HepG2 (cell line): Measurements from ENCODE around the gene NT5C3B. TPM values are rescaled to one million over a fixed set of nuclear protein-coding genes. Genes with fewer than 3 reads are reported as not detected.
A peak's percentile ranks its signal among the peaks of the same experiment; 100 is the strongest.

Source experiments
- ATAC-seq: fragments of 200-7000 bp; cut with Tn5 transposase; 3 replicates; pipeline ENCODE4 v1.9.1; 2020; ENCODE audit warnings: mild to moderate bottlenecking, moderate library complexity
- BruUV-seq: library from RNA; stranded (reverse); fragments of 400-500 nt; replicated peaks from 2 replicates; lab custom pipeline; 2021; lab: Mats Ljungman, UMichigan
- CTCF ChIA-PET: fragments of 300-600 bp; formaldehyde crosslinking; extraction: SDS; loops from one replicate; lab custom pipeline; 2021; ENCODE audit warnings: low total read pairs, inconsistent platforms, low intra/inter-chr PET ratio; lab: Yijun Ruan, JAX
- POLR2A ChIA-PET: fragments of 350-600 bp; sonication (Branson Sonifier 250); formaldehyde crosslinking; loops from one replicate; lab custom pipeline; 2020; ENCODE audit warnings: antibody characterized with exemption, inconsistent platforms; lab: Yijun Ruan, JAX
- DNase-seq: peaks from one replicate; pipeline ENCODE4 v3.0.0-alpha.2; 2015; ENCODE audit warnings: low spot score
- FAIRE-seq: peaks from 3 replicates; lab custom pipeline; 2011; peaks lifted over from hg19 to GRCh38; lab: Jason Lieb, UNC
- H2AFZ ChIP-seq: one replicate; pipeline ENCODE4 v1.6.1; 2011; ENCODE audit warnings: low read length, inconsistent platforms
- H3K27ac ChIP-seq: fragments of 300-600 bp; 3 replicates; pipeline ENCODE4 v1.8.0; 2011; ENCODE audit warnings: mixed run types, mild to moderate bottlenecking, mixed read lengths, low read length, inconsistent platforms; ENCODE audit not compliant: insufficient read depth; ENCODE audit errors: extremely low read length
- H3K27me3 ChIP-seq, 2 experiments: fragments of 200-600 bp in 1 of 2; 2 replicates in 1 of 2; 3 replicates in 1 of 2; pipeline versions ENCODE4 v1.6.0 to v1.8.0; 2011; ENCODE audit warnings: low read length in 2 of 2, mild to moderate bottlenecking in 2 of 2, moderate library complexity in 2 of 2, inconsistent platforms in 1 of 2; ENCODE audit not compliant: insufficient read depth in 2 of 2, control insufficient read depth in 1 of 2
- H3K36me3 ChIP-seq, 2 experiments: fragments of 200-600 bp in 1 of 2; replicated peaks in 1 of 2; 2 replicates in 1 of 2; 3 replicates in 1 of 2; pipeline versions ENCODE4 v1.5.1 to v1.8.0; 2011; ENCODE audit warnings: low read length in 2 of 2, inconsistent platforms in 1 of 2; ENCODE audit not compliant: insufficient read depth in 2 of 2, control insufficient read depth in 1 of 2
- H3K4me1 ChIP-seq: 2 replicates; pipeline ENCODE4 v1.5.1; 2012; ENCODE audit warnings: low read length, inconsistent platforms; ENCODE audit not compliant: insufficient read depth
- H3K4me2 ChIP-seq: 2 replicates; pipeline ENCODE4 v1.6.0; 2011; ENCODE audit warnings: low read depth, low read length, inconsistent platforms
- H3K4me3 ChIP-seq, 3 experiments: fragments of 200-600 bp in 1 of 3; sonication (generic), shearing (Covaris generic) in 1 of 3; replicated peaks in 1 of 3; 2 replicates each; pipeline ENCODE4 v1.5.1; 2011 to 2016; ENCODE audit warnings: low read length in 3 of 3, inconsistent platforms in 2 of 3, low read depth in 2 of 3, mild to moderate bottlenecking in 2 of 3, control low read depth in 1 of 3, mixed read lengths in 1 of 3; ENCODE audit not compliant: insufficient read depth in 1 of 3
- H3K79me2 ChIP-seq: one replicate; pipeline ENCODE4 v1.6.1; 2011; ENCODE audit warnings: low read length, inconsistent platforms; ENCODE audit not compliant: insufficient read depth
- H3K9ac ChIP-seq: 2 replicates; pipeline ENCODE4 v1.6.0; 2011; ENCODE audit warnings: mild to moderate bottlenecking, low read depth, low read length, inconsistent platforms; ENCODE audit not compliant: insufficient read depth
- H3K9me3 ChIP-seq: 2 replicates; pipeline ENCODE4 v1.5.1; 2012; ENCODE audit warnings: mild to moderate bottlenecking, low read length
- H4K20me1 ChIP-seq: 2 replicates; pipeline ENCODE4 v1.6.0; 2011; ENCODE audit warnings: inconsistent platforms, mild to moderate bottlenecking, low read length, moderate library complexity; ENCODE audit not compliant: insufficient read depth
- AGO2 ChIP-seq: fragments of 200-400 bp; formaldehyde crosslinking; optimal IDR thresholded peaks from 2 replicates; pipeline ENCODE3; 2017; ENCODE audit warnings: mild to moderate bottlenecking, low read depth, low read length, moderate library complexity
- ATF7 ChIP-seq, 2 experiments: fragments of 450-650 bp in 1 of 2; sonication (generic) in 1 of 2; formaldehyde crosslinking in 1 of 2; IDR thresholded peaks; 2 replicates each; pipeline versions ENCODE4 v1.4.0 to v1.6.1; 2016 to 2020; ENCODE audit warnings: antibody characterized with exemption in 1 of 2, mild to moderate bottlenecking in 1 of 2, missing genetic modification reagents in 1 of 2
- BRCA1 ChIP-seq: sonication (generic); formaldehyde crosslinking; IDR thresholded peaks from 2 replicates; pipeline ENCODE4 v1.4.0; 2020; ENCODE audit warnings: missing genetic modification reagents
- CBX2 ChIP-seq, 2 experiments: fragments of 200-600 bp in 1 of 2; sonication (generic); formaldehyde crosslinking in 1 of 2; IDR thresholded peaks; 2 replicates each; pipeline versions ENCODE4 v1.7.0 to v1.8.1; 2018 to 2022; ENCODE audit warnings: low read depth in 2 of 2, low read length in 1 of 2, mild to moderate bottlenecking in 1 of 2, missing genetic modification reagents in 1 of 2
- KDM1A ChIP-seq: IDR thresholded peaks from 2 replicates; pipeline ENCODE4 v1.6.1; 2016; ENCODE audit warnings: missing compliant biosample characterization
- KDM2A ChIP-seq: sonication (generic); formaldehyde crosslinking; IDR thresholded peaks from 2 replicates; pipeline ENCODE4 v1.4.0; 2020; ENCODE audit warnings: low read depth, missing genetic modification reagents, borderline replicate concordance
- MAFF ChIP-seq: IDR thresholded peaks from 2 replicates; pipeline ENCODE4 v1.6.1; 2011; ENCODE audit warnings: low read depth, low read length, improper control_type of control experiment
- MAFK ChIP-seq, 2 experiments: IDR thresholded peaks in 1 of 2; conservative IDR thresholded peaks in 1 of 2; 2 replicates each; pipeline ENCODE4 v1.6.1; 2011; ENCODE audit warnings: improper control_type of control experiment in 2 of 2, low read length in 2 of 2
- PHF20 ChIP-seq: sonication (generic); formaldehyde crosslinking; IDR thresholded peaks from 2 replicates; pipeline ENCODE4 v1.5.0; 2020; ENCODE audit warnings: mild to moderate bottlenecking, missing genetic modification reagents
- PITX1 ChIP-seq: sonication (generic); formaldehyde crosslinking; IDR thresholded peaks from 2 replicates; pipeline ENCODE4 v1.5.1; 2020; ENCODE audit warnings: mild to moderate bottlenecking, missing genetic modification reagents
- POLR2AphosphoS5 ChIP-seq: IDR thresholded peaks from 2 replicates; pipeline ENCODE4 v1.6.1; 2012; ENCODE audit warnings: low read depth, low read length
- POLR2G ChIP-seq: fragments of 200-400 bp; formaldehyde crosslinking; IDR thresholded peaks from 2 replicates; pipeline ENCODE4 v1.6.1; 2018; ENCODE audit warnings: mild to moderate bottlenecking, low read depth, low read length, moderate library complexity
- SOX6 ChIP-seq, 2 experiments: fragments of 450-650 bp in 1 of 2; sonication (generic) in 1 of 2; formaldehyde crosslinking in 1 of 2; IDR thresholded peaks; 2 replicates each; pipeline versions ENCODE4 v1.4.0 to v1.6.1; 2017 to 2020; ENCODE audit warnings: antibody characterized with exemption in 1 of 2, mild to moderate bottlenecking in 1 of 2, missing genetic modification reagents in 1 of 2
- ZNF138 ChIP-seq: sonication (generic); formaldehyde crosslinking; IDR thresholded peaks from 2 replicates; pipeline ENCODE4 v1.5.0; 2020; ENCODE audit warnings: mild to moderate bottlenecking, low read depth, missing genetic modification reagents
- ZNF263 ChIP-seq: sonication (generic); formaldehyde crosslinking; IDR thresholded peaks from 2 replicates; pipeline ENCODE4 v1.4.0; 2020; ENCODE audit warnings: missing genetic modification reagents
- ZNF350 ChIP-seq: sonication (generic); formaldehyde crosslinking; IDR thresholded peaks from 2 replicates; pipeline ENCODE4 v1.4.0; 2020; ENCODE audit warnings: mild to moderate bottlenecking, low read depth, missing genetic modification reagents, borderline replicate concordance
- ZNF724P ChIP-seq: sonication (generic); formaldehyde crosslinking; IDR thresholded peaks from 2 replicates; pipeline ENCODE4 v1.8.0; 2022; ENCODE audit warnings: missing genetic modification reagents, borderline replicate concordance
- ZNF747 ChIP-seq: sonication (generic); formaldehyde crosslinking; IDR thresholded peaks from 2 replicates; pipeline ENCODE4 v1.8.1; 2023; ENCODE audit warnings: missing genetic modification reagents, mild to moderate bottlenecking, borderline replicate concordance
- WGBS: methylation state at CpG from one replicate; pipeline ENCODE4 v1.1.6; 2017; ENCODE audit warnings: low lambda C conversion rate; 5-methylcytosine and 5-hydroxymethylcytosine counted together
- in situ Hi-C: cut with HindIII; loops from 2 replicates; pipeline ENCODE4 v1.10.0; 2017; ENCODE audit warnings: low pct_unique_long_range_greater_than_20kb; ENCODE audit not compliant: extremely low pct_ligation_motif_present
- intact Hi-C: fragments of 100-400 bp; cut with micrococcal nuclease; formaldehyde crosslinking; loops from one replicate; pipeline ENCODE4 v1.10.0; 2022; ENCODE audit not compliant: unreplicated experiment
- polyA plus RNA-seq, 8 experiments: library from polyadenylated mRNA; depleted of rRNA in 3 of 8; stranded (reverse) in 7 of 8; unstranded in 1 of 8; fragments of >200 nt; fragmentation: Illumina TruSeq in 4 of 8; extraction: Trizol in 4 of 8; gene quantifications; 2 replicates each; pipeline versions ENCODE4 v1.2.1 to v1.2.3, GENCODE V29; 2011 to 2016; ENCODE audit warnings: low read depth in 4 of 8, missing spikeins in 1 of 8, mixed read lengths in 1 of 8; ENCODE audit not compliant: insufficient read depth in 1 of 8
- total RNA-seq, 5 experiments: library from RNA; depleted of rRNA; stranded (reverse); fragments of >200 nt; fragmentation: Illumina TruSeq; extraction: Trizol; gene quantifications; 2 replicates each; pipeline ENCODE4 v1.2.3, GENCODE V29; 2016; ENCODE audit warnings: low read depth in 1 of 5
- TF ChIP-seq, protein P1 (sequence below): sonication (generic); formaldehyde crosslinking; IDR thresholded peaks from 2 replicates; pipeline ENCODE4 v1.5.1; 2020; ENCODE audit warnings: missing genetic modification reagents, mild to moderate bottlenecking, borderline replicate concordance
- TF ChIP-seq, protein P2 (sequence below): sonication (generic); formaldehyde crosslinking; IDR thresholded peaks from 2 replicates; pipeline ENCODE4 v1.8.0; 2023; ENCODE audit warnings: mild to moderate bottlenecking, missing genetic modification reagents

NT5C3B gene
- total and polyA plus RNA-seq, 2 of the 13 experiments (the other 11 are each of a cell fraction or from before 2014, with no cell fraction given): 104 to 126 TPM

DNA sequence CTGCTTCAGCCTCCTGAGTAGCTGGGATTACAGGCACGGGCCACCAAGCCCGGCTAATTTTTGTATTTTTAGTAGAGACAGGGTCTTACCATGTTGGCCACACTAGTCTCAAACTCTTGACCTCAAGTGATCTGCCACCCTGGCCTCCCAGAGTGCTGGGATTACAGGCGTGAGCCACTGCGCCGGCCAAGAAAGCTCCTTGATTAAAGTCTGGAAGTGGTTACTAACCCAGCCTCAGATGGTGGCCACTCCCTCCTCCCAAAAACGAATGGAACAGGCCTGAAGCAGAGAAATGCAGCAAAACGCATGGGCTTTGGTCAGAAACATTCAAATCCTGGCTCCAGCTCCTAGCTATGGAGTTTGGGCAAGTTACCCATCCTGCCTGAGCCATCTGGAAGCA, 11.9 kb downstream of the NT5C3B start (continued):
- TF ChIP-seq PHF20 (no peak), BRCA1 (CRISPR knock-in tag) (no peak), KDM1A (CRISPR knock-in tag) (no peak), ATF7 (IDR thresholded peaks at IDR 0.05) (no peak), ATF7 (CRISPR knock-in tag; IDR thresholded peaks at IDR 0.05) (no peak), POLR2AphosphoS5 (0 out of 2 replicates have a peak, but pooled peaks have one; percentile 19), AGO2 (peak; percentile 13)

DNA sequence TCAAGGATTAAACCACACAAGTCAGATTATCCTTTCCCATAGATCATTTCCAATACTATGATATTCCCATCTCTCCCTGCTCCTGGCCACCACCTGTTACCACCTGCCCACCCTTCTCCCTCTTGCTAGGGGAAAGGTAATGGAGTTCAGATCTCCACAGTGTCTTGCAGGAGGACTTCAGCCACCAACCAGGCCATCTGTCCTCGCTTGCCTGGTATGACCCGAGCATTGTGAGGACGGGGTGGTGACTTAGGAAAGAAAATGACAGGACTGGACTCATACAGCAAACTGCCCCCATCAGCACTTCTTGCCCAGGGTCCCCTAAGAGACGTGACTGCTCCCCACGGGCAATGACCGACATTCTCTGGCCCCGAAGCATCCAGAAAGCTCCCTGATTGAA, 12.5 kb downstream of the NT5C3B start:
- no peak overlapping the region for H2AFZ ChIP-seq
- POLR2A ChIA-PET: interaction anchor here (0.7 to 1.8 kb wide), 6 partner anchors 12 to 150 kb away, joined by 3 to 10 read pairs (median 3); partner anchors contain the start of genes NT5C3B and P3H4
- TF ChIP-seq BRCA1 (CRISPR knock-in tag) (no peak), SOX6 (IDR thresholded peaks at IDR 0.05) (no peak), SOX6 (CRISPR knock-in tag; IDR thresholded peaks at IDR 0.05) (peak; percentile 1; the same call in 1 of the 2 replicates), CBX2 (IDR thresholded peaks at IDR 0.05; ENCODE audit: low read depth, low read length) (no peak), CBX2 (CRISPR knock-in tag; IDR thresholded peaks at IDR 0.05; ENCODE audit: low read depth) (no peak), MAFK (conservative IDR thresholded peaks at IDR 0.05 in 1 of 2, IDR thresholded peaks at IDR 0.05 in 1 of 2; ENCODE audit: low read length in 2 of 2) (peak; percentile 53 to 62), ZNF724P (CRISPR knock-in tag) (no peak), ZNF747 (CRISPR knock-in tag) (peak; percentile 36; the same call in 1 of the 2 replicates), KDM2A (CRISPR knock-in tag) (peak; percentile 6; the same call in 1 of the 2 replicates), PITX1 (CRISPR knock-in tag) (0 out of 2 replicates have a peak, but pooled peaks have one; percentile 13), POLR2G (peak; percentile 33), ZNF138 (CRISPR knock-in tag) (0 out of 2 replicates have a peak, but pooled peaks have one; percentile 19), ZNF263 (CRISPR knock-in tag) (no peak), MAFF (0 out of 2 replicates have a peak, but pooled peaks have one; percentile 23), ZNF350 (CRISPR knock-in tag) (no peak)
- TF ChIP-seq, protein P1, sequence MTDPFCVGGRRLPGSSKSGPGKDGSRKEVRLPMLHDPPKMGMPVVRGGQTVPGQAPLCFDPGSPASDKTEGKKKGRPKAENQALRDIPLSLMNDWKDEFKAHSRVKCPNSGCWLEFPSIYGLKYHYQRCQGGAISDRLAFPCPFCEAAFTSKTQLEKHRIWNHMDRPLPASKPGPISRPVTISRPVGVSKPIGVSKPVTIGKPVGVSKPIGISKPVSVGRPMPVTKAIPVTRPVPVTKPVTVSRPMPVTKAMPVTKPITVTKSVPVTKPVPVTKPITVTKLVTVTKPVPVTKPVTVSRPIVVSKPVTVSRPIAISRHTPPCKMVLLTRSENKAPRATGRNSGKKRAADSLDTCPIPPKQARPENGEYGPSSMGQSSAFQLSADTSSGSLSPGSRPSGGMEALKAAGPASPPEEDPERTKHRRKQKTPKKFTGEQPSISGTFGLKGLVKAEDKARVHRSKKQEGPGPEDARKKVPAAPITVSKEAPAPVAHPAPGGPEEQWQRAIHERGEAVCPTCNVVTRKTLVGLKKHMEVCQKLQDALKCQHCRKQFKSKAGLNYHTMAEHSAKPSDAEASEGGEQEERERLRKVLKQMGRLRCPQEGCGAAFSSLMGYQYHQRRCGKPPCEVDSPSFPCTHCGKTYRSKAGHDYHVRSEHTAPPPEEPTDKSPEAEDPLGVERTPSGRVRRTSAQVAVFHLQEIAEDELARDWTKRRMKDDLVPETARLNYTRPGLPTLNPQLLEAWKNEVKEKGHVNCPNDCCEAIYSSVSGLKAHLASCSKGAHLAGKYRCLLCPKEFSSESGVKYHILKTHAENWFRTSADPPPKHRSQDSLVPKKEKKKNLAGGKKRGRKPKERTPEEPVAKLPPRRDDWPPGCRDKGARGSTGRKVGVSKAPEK: no peak
- TF ChIP-seq, protein P2, sequence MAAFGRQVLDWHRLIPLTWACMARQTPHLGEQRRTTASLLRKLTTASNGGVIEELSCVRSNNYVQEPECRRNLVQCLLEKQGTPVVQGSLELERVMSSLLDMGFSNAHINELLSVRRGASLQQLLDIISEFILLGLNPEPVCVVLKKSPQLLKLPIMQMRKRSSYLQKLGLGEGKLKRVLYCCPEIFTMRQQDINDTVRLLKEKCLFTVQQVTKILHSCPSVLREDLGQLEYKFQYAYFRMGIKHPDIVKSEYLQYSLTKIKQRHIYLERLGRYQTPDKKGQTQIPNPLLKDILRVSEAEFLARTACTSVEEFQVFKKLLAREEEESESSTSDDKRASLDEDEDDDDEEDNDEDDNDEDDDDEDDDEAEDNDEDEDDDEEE (CRISPR knock-in tag): 0 out of 2 replicates have a peak, but pooled peaks have one; percentile 16

More for the DNA sequence above, 12.5 kb downstream of the NT5C3B start:
- ATAC-seq (peak; percentile 9), FAIRE-seq (peak; percentile 32), DNase-seq (no peak)
- H3K79me2 ChIP-seq: no peaks in the 10 kb centered on the region
- H3K4me3 ChIP-seq: no peak overlapping the region
- H3K9me3 ChIP-seq: no peaks in the 10 kb centered on the region
- H3K4me2 ChIP-seq: no peak overlapping the region
- 90% methylated on average over 7 of the region's 7 CpGs for WGBS
- CTCF ChIA-PET: no interaction called here
- H3K27ac ChIP-seq: no peak overlapping the region
- intact Hi-C loops (no loop called here), in situ Hi-C loops (no loop called here)
- no TSS peak for BruUV-seq
- peaks cover 9% of the 10 kb centered on the region; the same call in 1 of the 2 replicates for H4K20me1 ChIP-seq
- H3K4me1 ChIP-seq: peaks cover 37% of the 10 kb centered on the region
- H3K9ac ChIP-seq: no peak overlapping the region
- H3K27me3 ChIP-seq: no peaks in the 10 kb centered on the region
- H3K36me3 ChIP-seq: peaks cover 24 to 59% of the 10 kb centered on the region in 2 experiments
